GM23338 (cell line): Measurements from ENCODE around the gene LATS2. TPM values are rescaled to one million over a fixed set of nuclear protein-coding genes. Genes with fewer than 3 reads are reported as not detected.

Experiments
- ATAC-seq: fragments of 200-7000 bp; cut with Tn5 transposase; 3 replicates; pipeline ENCODE4 v1.9.1; 2020
- DNase-seq: peaks from one replicate; pipeline ENCODE4 v3.0.0-alpha.2; 2015; ENCODE audit warnings: low spot score
- H2AFZ ChIP-seq: fragments of 200-600 bp; sonication (generic); 2 replicates; pipeline ENCODE4 v1.8.0; 2016; ENCODE audit warnings: antibody characterized with exemption, mild to moderate bottlenecking, moderate library complexity
- H3F3A ChIP-seq: fragments of 200-600 bp; sonication (generic); replicated peaks from 2 replicates; pipeline ENCODE4 v1.8.0; 2017; ENCODE audit warnings: antibody characterized with exemption, mixed run types, low read depth
- H3K27ac ChIP-seq: fragments of 200-600 bp; sonication (generic); 2 replicates; pipeline ENCODE4 v1.6.1; 2016; ENCODE audit warnings: low read depth
- H3K27me3 ChIP-seq: fragments of 200-600 bp; sonication (generic); 2 replicates; pipeline ENCODE4 v1.8.0; 2016; ENCODE audit warnings: mild to moderate bottlenecking, mixed run types, moderate library complexity; ENCODE audit not compliant: insufficient read depth
- H3K36me3 ChIP-seq: fragments of 200-600 bp; sonication (generic); 2 replicates; pipeline ENCODE4 v1.8.0; 2016; ENCODE audit warnings: mild to moderate bottlenecking; ENCODE audit not compliant: insufficient read depth
- H3K4me1 ChIP-seq: fragments of 200-600 bp; sonication (generic); 2 replicates; pipeline ENCODE4 v1.8.0; 2016; ENCODE audit warnings: mild to moderate bottlenecking, moderate library complexity; ENCODE audit not compliant: insufficient read depth
- H3K4me2 ChIP-seq: fragments of 200-600 bp; sonication (generic); 2 replicates; pipeline ENCODE4 v1.7.1; 2017; ENCODE audit warnings: mixed run types
- H3K4me3 ChIP-seq: fragments of 200-600 bp; sonication (generic); 2 replicates; pipeline ENCODE4 v1.6.1; 2016; ENCODE audit warnings: mixed run types
- H3K79me2 ChIP-seq: fragments of 200-600 bp; sonication (generic); replicated peaks from 2 replicates; pipeline ENCODE4 v1.8.0; 2017; ENCODE audit warnings: mild to moderate bottlenecking; ENCODE audit not compliant: insufficient read depth
- H3K9me2 ChIP-seq: fragments of 200-600 bp; sonication (generic); 2 replicates; pipeline ENCODE4 v1.8.0; 2017; ENCODE audit not compliant: insufficient read depth
- H4K20me1 ChIP-seq: fragments of 200-600 bp; sonication (generic); replicated peaks from 2 replicates; pipeline ENCODE4 v1.8.0; 2017; ENCODE audit warnings: mild to moderate bottlenecking; ENCODE audit not compliant: insufficient read depth
- H3K27ac Mint-ChIP-seq: 2 replicates; pipeline ENCODE4 v1.8.0; 2020; ENCODE audit warnings: inconsistent platforms, mild to moderate bottlenecking, moderate library complexity, mixed read lengths
- H3K27me3 Mint-ChIP-seq: 3 replicates; pipeline ENCODE4 v1.8.0; 2022; ENCODE audit warnings: low read depth, mild to moderate bottlenecking, moderate library complexity, mixed read lengths, inconsistent platforms; ENCODE audit not compliant: insufficient read depth, poor library complexity
- H3K36me3 Mint-ChIP-seq: 3 replicates; pipeline ENCODE4 v1.8.0; 2021; ENCODE audit warnings: low read depth, mild to moderate bottlenecking, inconsistent platforms, moderate library complexity, mixed read lengths
- H3K4me1 Mint-ChIP-seq: 3 replicates; pipeline ENCODE4 v1.8.0; 2020; ENCODE audit warnings: mild to moderate bottlenecking, inconsistent platforms, mixed read lengths
- H3K4me3 Mint-ChIP-seq: 3 replicates; pipeline ENCODE4 v1.8.0; 2021; ENCODE audit warnings: moderate library complexity, mild to moderate bottlenecking, inconsistent platforms, mixed read lengths
- H3K9me3 Mint-ChIP-seq: 3 replicates; pipeline ENCODE4 v1.8.0; 2020; ENCODE audit warnings: moderate library complexity, mild to moderate bottlenecking, inconsistent platforms, mixed read lengths
- CREB1 ChIP-seq: fragments of 250-450 bp; sonication (Bioruptor Pico); IDR thresholded peaks from 2 replicates; pipeline ENCODE4 v1.5.0; 2020; ENCODE audit warnings: low read depth, mild to moderate bottlenecking, moderate library complexity
- CTCF ChIP-seq, 2 experiments: fragments of 200-600 bp in 1 of 2; sonication (generic) in 1 of 2; conservative IDR thresholded peaks; 2 replicates each; pipeline versions ENCODE4 v1.5.1 to v1.6.1; 2016 to 2017; ENCODE audit warnings: antibody characterized with exemption in 2 of 2, low read depth in 2 of 2, mild to moderate bottlenecking in 2 of 2, moderate library complexity in 1 of 2
- ETS1 ChIP-seq: IDR thresholded peaks from 2 replicates; pipeline ENCODE4 v1.6.1; 2016; ENCODE audit warnings: antibody characterized with exemption
- EZH2 ChIP-seq: fragments of 200-600 bp; sonication (generic); IDR thresholded peaks from one replicate; pipeline ENCODE4 v1.8.0; 2017; ENCODE audit warnings: antibody characterized with exemption, mild to moderate bottlenecking, low read depth; ENCODE audit not compliant: unreplicated experiment
- EZH2phosphoT487 ChIP-seq: fragments of 200-600 bp; sonication (generic); IDR thresholded peaks from one replicate; pipeline ENCODE4 v1.8.1; 2018; ENCODE audit warnings: antibody characterized with exemption; ENCODE audit not compliant: unreplicated experiment
- JUNB ChIP-seq: IDR thresholded peaks from one replicate; pipeline ENCODE4 v1.6.1; 2016; ENCODE audit warnings: antibody characterized with exemption; ENCODE audit not compliant: unreplicated experiment
- NANOG ChIP-seq: IDR thresholded peaks from 2 replicates; pipeline ENCODE4 v1.6.1; 2016; ENCODE audit warnings: antibody characterized with exemption, borderline replicate concordance
- POLR2AphosphoS5 ChIP-seq: IDR thresholded peaks from 2 replicates; pipeline ENCODE4 v1.6.1; 2016; ENCODE audit warnings: antibody characterized with exemption, low read depth
- REST ChIP-seq: IDR thresholded peaks from one replicate; pipeline ENCODE4 v1.6.1; 2018; ENCODE audit warnings: antibody characterized with exemption; ENCODE audit not compliant: unreplicated experiment
- STAT1 ChIP-seq: IDR thresholded peaks from one replicate; pipeline ENCODE4 v1.6.1; 2016; ENCODE audit warnings: antibody characterized with exemption; ENCODE audit not compliant: unreplicated experiment
- ZNF462 ChIP-seq: fragments of 250-450 bp; sonication (Bioruptor Pico); IDR thresholded peaks from 2 replicates; pipeline ENCODE4 v1.5.0; 2020; ENCODE audit warnings: mild to moderate bottlenecking, moderate library complexity
- polyA plus RNA-seq: library from polyadenylated mRNA; unstranded; fragments of >200 nt; fragmentation: Nextera tagmentation; extraction: Ambion mirVana; gene quantifications from 2 replicates; pipeline ENCODE4 v1.2.1, GENCODE V29; 2016
- total RNA-seq: library from RNA; depleted of rRNA; stranded (reverse); fragments of >200 nt; shearing (Covaris generic); gene quantifications from 2 replicates; pipeline ENCODE4 v1.2.3, GENCODE V29; 2014

LATS2 gene
- total and polyA plus RNA-seq, 2 experiments from 2014 or later = 10.5 to 25.4 TPM

GRCh38 chr13:21031594-21032275 is 29.7 kb downstream of the LATS2 start (continued):
- TF ChIP-seq ZNF462 = no peak

GRCh38 chr13:21025539-21025938 is 35.8 kb downstream of the LATS2 start:
- no peak overlapping the region for H3K4me3 ChIP-seq
- peaks cover 47% of the 10 kb centered on the region for H4K20me1 ChIP-seq
- H3K4me2 ChIP-seq = no peak overlapping the region
- H3K27me3 ChIP-seq = no peaks in the 10 kb centered on the region
- H3K9me2 ChIP-seq = no peaks in the 10 kb centered on the region
- Mint-ChIP-seq H3K27me3 (peaks cover 7% of the 10 kb centered on the region), H3K27ac (no peak overlapping the region), H3K4me1 (peaks cover 17% of the 10 kb centered on the region), H3K36me3 (peaks cover 8% of the 10 kb centered on the region; the same call in 2 of the 3 replicates), H3K4me3 (no peak overlapping the region), H3K9me3 (no peaks in the 10 kb centered on the region)
- no peak overlapping the region for H2AFZ ChIP-seq
- no peaks in the 10 kb centered on the region for H3F3A ChIP-seq
- no peak for DNase-seq
- H3K27ac ChIP-seq = no peak overlapping the region
- no peaks in the 10 kb centered on the region for H3K36me3 ChIP-seq
- H3K79me2 ChIP-seq = peaks cover 100% of the 10 kb centered on the region
- no peak for ATAC-seq
- peaks cover 11% of the 10 kb centered on the region for H3K4me1 ChIP-seq
- TF ChIP-seq CREB1 (CRISPR knock-in tag) (no peak), POLR2AphosphoS5 (no peak), JUNB (no peak), NANOG (no peak), STAT1 (no peak), EZH2phosphoT487 (no peak), REST (no peak), CTCF (conservative IDR thresholded peaks at IDR 0.05; ENCODE audit: low read depth in 2 of 2) (no peak), ETS1 (no peak), EZH2 (no peak)
